CD4-positive, alpha-beta T cell (primary cell): ENCODE data around the gene HIF1AN. TPM values are rescaled to one million over a fixed set of nuclear protein-coding genes. Genes with fewer than 3 reads are reported as not detected.

ENCODE experiments used
- ATAC-seq: fragments of 200-7000 bp; cut with Tn5 transposase; one replicate; pipeline ENCODE4 v1.10.0; 2022; ENCODE audit warnings: mild to moderate bottlenecking; ENCODE audit not compliant: poor library complexity
- CTCF ChIA-PET: fragments of 350-600 bp; sonication (Branson Sonifier 250); formaldehyde crosslinking; loops from one replicate; lab custom pipeline; 2021; ENCODE audit warnings: antibody characterized with exemption, inconsistent platforms; lab: Charles Lee
- POLR2A ChIA-PET: fragments of 350-600 bp; sonication (Branson Sonifier 250); formaldehyde crosslinking; loops from one replicate; lab custom pipeline; 2021; ENCODE audit warnings: antibody characterized with exemption, inconsistent platforms; lab: Charles Lee
- DNase-seq, 14 experiments: peaks; one replicate each; pipeline ENCODE4 v3.0.0-alpha.2; 2013 to 2020; ENCODE audit warnings: mixed read lengths in 2 of 14
- H3K27ac ChIP-seq, 2 donors: one replicate each; pipeline versions ENCODE4 v1.5.1 to v1.7.0; 2013; ENCODE audit warnings: low read length in 2 of 2, low read depth in 1 of 2, mild to moderate bottlenecking in 1 of 2
- H3K27me3 ChIP-seq, 2 experiments: 1 replicate in 1 of 2; 2 replicates in 1 of 2; pipeline versions ENCODE4 v1.6.1 to v1.7.0; 2013; ENCODE audit warnings: low read length in 2 of 2, control low read depth in 1 of 2, mild to moderate bottlenecking in 1 of 2, moderate library complexity in 1 of 2; ENCODE audit not compliant: insufficient read depth in 2 of 2, control insufficient read depth in 1 of 2
- H3K36me3 ChIP-seq: one replicate; pipeline ENCODE4 v1.6.1; 2013; ENCODE audit warnings: low read length, control low read depth; ENCODE audit not compliant: insufficient read depth
- H3K4me1 ChIP-seq: one replicate; pipeline ENCODE4 v1.6.1; 2013; ENCODE audit warnings: low read length, control low read depth; ENCODE audit not compliant: insufficient read depth
- H3K4me3 ChIP-seq: one replicate; pipeline ENCODE4 v1.5.1; 2013; ENCODE audit warnings: mild to moderate bottlenecking, low read length, moderate library complexity
- H3K9me3 ChIP-seq, 2 experiments: 1 replicate in 1 of 2; 2 replicates in 1 of 2; pipeline versions ENCODE4 v1.6.1 to v1.7.0; 2013; ENCODE audit warnings: low read length in 2 of 2, mild to moderate bottlenecking in 2 of 2, control low read depth in 1 of 2, moderate library complexity in 1 of 2; ENCODE audit not compliant: control insufficient read depth in 1 of 2, insufficient read depth in 1 of 2
- H3K27ac Mint-ChIP-seq: one replicate; pipeline ENCODE4 v1.8.0; 2020; ENCODE audit warnings: mixed read lengths
- H3K27me3 Mint-ChIP-seq: one replicate; pipeline ENCODE4 v1.8.0; 2021; ENCODE audit warnings: mixed read lengths
- H3K36me3 Mint-ChIP-seq: one replicate; pipeline ENCODE4 v1.8.0; 2021; ENCODE audit warnings: low read depth, mixed read lengths
- H3K4me1 Mint-ChIP-seq: one replicate; pipeline ENCODE4 v1.8.0; 2021; ENCODE audit warnings: low read depth, mixed read lengths
- H3K4me3 Mint-ChIP-seq: one replicate; pipeline ENCODE4 v1.8.0; 2020; ENCODE audit warnings: mild to moderate bottlenecking, mixed read lengths
- H3K9me3 Mint-ChIP-seq: one replicate; pipeline ENCODE4 v1.8.0; 2020; ENCODE audit warnings: mixed read lengths
- CTCF ChIP-seq: fragments of 200-600 bp; IDR thresholded peaks from one replicate; pipeline ENCODE4 v1.8.0; 2022; ENCODE audit warnings: antibody characterized with exemption, mild to moderate bottlenecking
- intact Hi-C, 2 experiments: fragments of 100-400 bp; cut with DNase I in 1 of 2; cut with micrococcal nuclease in 1 of 2; formaldehyde crosslinking; loops; one replicate each; pipeline versions ENCODE4 v1.15.1 to v1.9.0; 2023 to 2025; cut with DNase I, micrococcal nuclease
- total RNA-seq, 174 experiments: library from RNA in 2 of 174; stranded (reverse) in 2 of 174; gene quantifications; one replicate each; pipeline ENCODE4 v1.2.3 and lab custom pipeline; 2021 to 2026

Gene HIF1AN
- total RNA-seq, 2 experiments from 2014 or later: 29.7 to 30.5 TPM

- DNase-seq: peak in 1 of 14 experiments; percentile 5
- no peak for TF ChIP-seq CTCF
- CTCF ChIA-PET: no interaction called here
- Mint-ChIP-seq H3K9me3 (no peaks in the 10 kb centered on the region), H3K27me3 (peaks cover 20% of the 10 kb centered on the region), H3K36me3 (no peaks in the 10 kb centered on the region), H3K4me1 (peaks cover 12% of the 10 kb centered on the region), H3K4me3 (no peak overlapping the region), H3K27ac (no peak overlapping the region)
- Histone ChIP-seq H3K4me1 (peaks cover 21% of the 10 kb centered on the region), H3K4me3 (no peak overlapping the region), H3K27ac (no peak overlapping the region), H3K9me3 (peaks cover 0 to 14% of the 10 kb centered on the region in 2 experiments), H3K36me3 (no peaks in the 10 kb centered on the region), H3K27me3 (peaks cover 23 to 61% of the 10 kb centered on the region in 2 experiments)
- ATAC-seq: no peak
- intact Hi-C loops: no loop called here
- POLR2A ChIA-PET: interaction anchor here (0.6 kb wide), 1 partner anchor 45 kb away, joined by 3 read pairs; no protein-coding TSS in a partner anchor
These were observed 30.8 kb downstream of the HIF1AN start for GRCh38 chr10:100566561-100566960.

GRCh38 chr10:100567249-100567648 is 31.5 kb downstream of the HIF1AN start:
- no peaks in the 10 kb centered on the region for H3K36me3 ChIP-seq
- peaks cover 0 to 10% of the 10 kb centered on the region in 2 experiments for H3K9me3 ChIP-seq
- ATAC-seq: no peak
- Mint-ChIP-seq H3K36me3 (no peaks in the 10 kb centered on the region), H3K4me3 (no peak overlapping the region), H3K27ac (no peak overlapping the region), H3K27me3 (peaks cover 14% of the 10 kb centered on the region), H3K4me1 (peaks cover 5% of the 10 kb centered on the region), H3K9me3 (no peaks in the 10 kb centered on the region)
- ChIA-PET CTCF (no interaction called here), POLR2A (interaction anchor here (0.6 kb wide), 1 partner anchor 45 kb away, joined by 3 read pairs; no protein-coding TSS in a partner anchor)
- intact Hi-C loops: no loop called here
- no peak for TF ChIP-seq CTCF
- H3K27ac ChIP-seq: no peak overlapping the region
- H3K4me3 ChIP-seq: no peak overlapping the region
- DNase-seq: peak in 1 of 14 experiments; percentile 11
- peaks cover 14% of the 10 kb centered on the region for H3K4me1 ChIP-seq
- H3K27me3 ChIP-seq: peaks cover 27 to 56% of the 10 kb centered on the region in 2 experiments

- intact Hi-C loops: no loop called here
- ATAC-seq: no peak
- H3K9me3 ChIP-seq: peaks cover 0 to 5% of the 10 kb centered on the region in 2 experiments
- Mint-ChIP-seq H3K4me3 (no peak overlapping the region), H3K9me3 (no peaks in the 10 kb centered on the region), H3K27ac (no peak overlapping the region), H3K36me3 (no peaks in the 10 kb centered on the region), H3K27me3 (peaks cover 12% of the 10 kb centered on the region), H3K4me1 (peaks cover 3% of the 10 kb centered on the region)
- CTCF ChIA-PET: interaction anchor here (1.3 kb wide), 1 partner anchor 32 kb away, joined by 3 read pairs; the partner anchor contains the start of gene HIF1AN
- POLR2A ChIA-PET: no interaction called here
- H3K4me1 ChIP-seq: peaks cover 8% of the 10 kb centered on the region
- no peaks in the 10 kb centered on the region for H3K36me3 ChIP-seq
- TF ChIP-seq CTCF: no peak
- no peak overlapping the region for H3K4me3 ChIP-seq
- no peak overlapping the region for H3K27ac ChIP-seq
- peaks cover 30 to 51% of the 10 kb centered on the region in 2 experiments for H3K27me3 ChIP-seq
- peak in 1 of 14 experiments; percentile 10 for DNase-seq
These were observed 32.1 kb downstream of the HIF1AN start for GRCh38 chr10:100567826-100568225.
